GM13977 (cell line): ENCODE results near the gene TMEM132D.

Source experiments
- DNase-seq: peaks from one replicate; pipeline ENCODE4 v3.0.0; 2012; ENCODE audit warnings: low spot score
- in situ Hi-C: fragments of 300-500 bp; cut with MboI; formaldehyde crosslinking; loops from one replicate; pipeline ENCODE4 v1.12.0; 2022; ENCODE audit warnings: low sequenced_read_pairs, low pct_unique_long_range_greater_than_20kb, mixed read lengths, inconsistent platforms; ENCODE audit not compliant: unreplicated experiment
- TF ChIP-seq, protein P1 (sequence below): IDR thresholded peaks from 2 replicates; pipeline ENCODE4 v1.5.1; 2012; ENCODE audit warnings: mild to moderate bottlenecking, control low read depth; ENCODE audit not compliant: insufficient read depth; ENCODE audit errors: extremely low read depth, missing control alignments

TMEM132D gene

GRCh38 chr12:129790331-129790730 lies 113.5 kb downstream of the TMEM132D start:
- no peak for DNase-seq
- in situ Hi-C loops = no loop called here
- TF ChIP-seq, protein P1, sequence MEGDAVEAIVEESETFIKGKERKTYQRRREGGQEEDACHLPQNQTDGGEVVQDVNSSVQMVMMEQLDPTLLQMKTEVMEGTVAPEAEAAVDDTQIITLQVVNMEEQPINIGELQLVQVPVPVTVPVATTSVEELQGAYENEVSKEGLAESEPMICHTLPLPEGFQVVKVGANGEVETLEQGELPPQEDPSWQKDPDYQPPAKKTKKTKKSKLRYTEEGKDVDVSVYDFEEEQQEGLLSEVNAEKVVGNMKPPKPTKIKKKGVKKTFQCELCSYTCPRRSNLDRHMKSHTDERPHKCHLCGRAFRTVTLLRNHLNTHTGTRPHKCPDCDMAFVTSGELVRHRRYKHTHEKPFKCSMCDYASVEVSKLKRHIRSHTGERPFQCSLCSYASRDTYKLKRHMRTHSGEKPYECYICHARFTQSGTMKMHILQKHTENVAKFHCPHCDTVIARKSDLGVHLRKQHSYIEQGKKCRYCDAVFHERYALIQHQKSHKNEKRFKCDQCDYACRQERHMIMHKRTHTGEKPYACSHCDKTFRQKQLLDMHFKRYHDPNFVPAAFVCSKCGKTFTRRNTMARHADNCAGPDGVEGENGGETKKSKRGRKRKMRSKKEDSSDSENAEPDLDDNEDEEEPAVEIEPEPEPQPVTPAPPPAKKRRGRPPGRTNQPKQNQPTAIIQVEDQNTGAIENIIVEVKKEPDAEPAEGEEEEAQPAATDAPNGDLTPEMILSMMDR = no peak

DNA sequence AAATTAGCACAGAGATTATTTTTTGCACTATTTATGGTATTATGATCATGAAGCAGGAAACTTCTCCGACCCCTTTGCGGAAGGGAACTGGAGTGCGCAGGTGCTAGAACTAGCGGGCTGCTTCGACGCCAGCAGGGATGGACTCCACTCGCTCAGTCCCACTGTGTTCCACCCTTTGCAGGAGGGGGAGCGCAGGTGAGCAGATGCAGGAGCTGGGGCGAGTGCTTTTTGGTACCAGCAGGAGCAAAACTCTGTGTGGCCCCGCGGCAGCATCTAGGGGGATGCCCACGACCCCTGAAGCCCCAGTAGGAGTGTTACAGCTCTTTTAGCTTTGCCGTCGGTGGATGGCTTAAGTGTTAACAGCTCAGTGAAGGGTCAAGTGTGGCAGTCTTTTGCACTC lies 113.9 kb downstream of the TMEM132D start:
- in situ Hi-C loops = no loop called here
- DNase-seq = no peak
- TF ChIP-seq, protein P1 = no peak

GRCh38 chr12:129788506-129789084 lies 115.2 kb downstream of the TMEM132D start:
- TF ChIP-seq, protein P1 = no peak
- in situ Hi-C loops = no loop called here

DNA sequence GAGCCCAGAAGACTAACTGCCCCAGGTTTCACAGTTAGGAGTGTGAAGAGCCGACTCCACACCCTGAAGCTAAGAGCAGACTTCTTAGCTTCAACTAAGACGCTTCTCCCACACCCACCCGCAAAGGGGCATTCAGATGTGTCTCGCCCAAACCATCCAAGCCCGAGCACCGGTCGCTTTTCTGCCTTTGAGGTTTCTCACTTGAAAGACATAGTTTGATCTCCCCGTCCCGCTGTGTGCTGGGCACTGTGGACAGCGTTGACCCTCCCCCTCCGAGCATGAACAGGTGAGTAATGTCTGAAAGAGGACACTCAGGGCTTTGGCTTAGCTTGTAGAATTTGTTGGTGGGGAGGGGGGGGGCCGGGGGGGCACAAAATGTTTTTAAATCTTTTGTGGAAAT lies 123.8 kb downstream of the TMEM132D start:
- in situ Hi-C loops = no loop called here
- no peak for DNase-seq
- TF ChIP-seq, protein P1 = no peak

More at GRCh38 chr12:129788506-129789084, 115.2 kb downstream of the TMEM132D start:
- no peak for DNase-seq

- no peak for DNase-seq
- TF ChIP-seq, protein P1 = no peak
- in situ Hi-C loops = no loop called here
These were observed 124.8 kb downstream of the TMEM132D start for GRCh38 chr12:129779033-129779432.

DNA sequence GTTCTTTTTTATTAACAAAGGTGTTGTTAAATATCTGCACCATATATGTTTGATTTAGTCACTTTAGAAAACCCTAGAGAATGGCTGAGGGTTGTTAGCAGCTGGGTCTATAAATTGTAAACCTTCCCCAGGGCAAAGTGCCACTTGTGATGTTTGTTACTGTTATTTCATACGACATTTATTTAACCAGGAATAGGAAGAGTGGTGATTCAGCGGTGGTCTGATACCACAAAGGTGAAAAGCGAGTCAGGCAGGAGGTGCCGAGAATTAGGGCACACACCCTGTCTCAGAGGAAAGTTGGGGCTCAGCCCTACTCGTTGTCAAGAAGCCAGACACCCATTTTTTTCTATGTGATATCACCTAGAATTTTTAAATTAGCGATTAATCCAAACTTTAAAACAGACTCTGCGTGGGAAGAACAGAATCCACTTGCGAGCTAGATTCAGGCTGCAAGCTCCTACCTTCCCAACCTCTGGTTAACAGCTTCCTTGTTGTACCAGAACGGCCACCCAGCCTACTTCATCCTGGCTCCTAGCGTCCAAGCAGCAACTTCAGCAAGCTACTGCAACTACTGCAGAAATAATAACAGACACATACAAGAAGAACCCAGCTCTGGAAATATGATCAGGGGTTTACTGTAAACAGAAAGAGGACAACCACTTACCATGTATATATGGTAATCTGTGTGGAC lies 126.7 kb downstream of the TMEM132D start:
- in situ Hi-C loops = no loop called here
- DNase-seq = no peak
- TF ChIP-seq, protein P1 = no peak
